CD8-positive, alpha-beta memory T cell (primary cell): ENCODE measurements around the gene AJAP1. TPM values are rescaled to one million over a fixed set of nuclear protein-coding genes. Genes with fewer than 3 reads are reported as not detected.

Source experiments
- CTCF ChIA-PET: fragments of 350-600 bp; sonication (Branson Sonifier 250); formaldehyde crosslinking; loops from one replicate; lab custom pipeline; 2021; ENCODE audit warnings: antibody characterized with exemption; lab: Charles Lee
- POLR2A ChIA-PET: fragments of 350-600 bp; sonication (Branson Sonifier 250); formaldehyde crosslinking; loops from one replicate; lab custom pipeline; 2021; ENCODE audit warnings: antibody characterized with exemption; lab: Charles Lee
- DNase-seq, 5 donors: peaks; one replicate each; pipeline versions ENCODE4 v3.0.0 to v3.0.0-alpha.2; 2020 to 2022; ENCODE audit warnings: mixed read lengths in 1 of 5
- H3K27ac ChIP-seq: one replicate; pipeline ENCODE4 v1.7.0; 2013; ENCODE audit warnings: low read depth, mild to moderate bottlenecking, low read length, moderate library complexity
- H3K27me3 ChIP-seq: 2 replicates; pipeline ENCODE4 v1.7.0; 2013; ENCODE audit warnings: low read length, mild to moderate bottlenecking; ENCODE audit not compliant: insufficient read depth, poor library complexity, severe bottlenecking
- H3K36me3 ChIP-seq: 2 replicates; pipeline ENCODE4 v1.7.0; 2013; ENCODE audit warnings: mild to moderate bottlenecking, low read length, moderate library complexity; ENCODE audit not compliant: insufficient read depth
- H3K4me1 ChIP-seq: 2 replicates; pipeline ENCODE4 v1.7.0; 2013; ENCODE audit warnings: mild to moderate bottlenecking, low read length, moderate library complexity; ENCODE audit not compliant: insufficient read depth
- H3K4me3 ChIP-seq: 2 replicates; pipeline ENCODE4 v1.7.0; 2013; ENCODE audit warnings: mild to moderate bottlenecking, low read length
- H3K9me3 ChIP-seq: 2 replicates; pipeline ENCODE4 v1.7.0; 2013; ENCODE audit warnings: mild to moderate bottlenecking, low read length
- H3K27ac Mint-ChIP-seq, 8 donors: one replicate each; pipeline ENCODE4 v1.8.0; 2020 to 2021; ENCODE audit warnings: mixed read lengths in 8 of 8, mild to moderate bottlenecking in 6 of 8, inconsistent platforms in 3 of 8, moderate library complexity in 3 of 8
- H3K27me3 Mint-ChIP-seq, 2 donors: one replicate each; pipeline ENCODE4 v1.8.0; 2020 to 2021; ENCODE audit warnings: mixed read lengths in 2 of 2, mild to moderate bottlenecking in 1 of 2, moderate library complexity in 1 of 2
- H3K36me3 Mint-ChIP-seq, 3 donors: one replicate each; pipeline ENCODE4 v1.8.0; 2020 to 2021; ENCODE audit warnings: mixed read lengths in 3 of 3, inconsistent platforms in 1 of 3, mild to moderate bottlenecking in 1 of 3
- H3K4me1 Mint-ChIP-seq, 3 donors: one replicate each; pipeline ENCODE4 v1.8.0; 2020 to 2021; ENCODE audit warnings: mixed read lengths in 3 of 3, inconsistent platforms in 1 of 3, mild to moderate bottlenecking in 1 of 3
- H3K4me3 Mint-ChIP-seq, 7 donors: one replicate each; pipeline ENCODE4 v1.8.0; 2020 to 2021; ENCODE audit warnings: mixed read lengths in 7 of 7, mild to moderate bottlenecking in 6 of 7, moderate library complexity in 4 of 7, inconsistent platforms in 2 of 7
- H3K9me3 Mint-ChIP-seq, 5 donors: one replicate each; pipeline ENCODE4 v1.8.0; 2020 to 2022; ENCODE audit warnings: mixed read lengths in 5 of 5, mild to moderate bottlenecking in 3 of 5, moderate library complexity in 2 of 5, inconsistent platforms in 1 of 5
- polyA plus RNA-seq: library from polyadenylated mRNA; unstranded; fragments of 300-500 nt; fragmentation: Illumina TruSeq; gene quantifications from one replicate; pipeline ENCODE4 v1.2.3, GENCODE V29; 2021
- total RNA-seq, 2 experiments: library from RNA; stranded (reverse); gene quantifications; one replicate each; pipeline ENCODE4 v1.2.3, GENCODE V29; 2021

AJAP1 gene
- total and polyA plus RNA-seq, 3 experiments from 2014 or later: not detected

DNA sequence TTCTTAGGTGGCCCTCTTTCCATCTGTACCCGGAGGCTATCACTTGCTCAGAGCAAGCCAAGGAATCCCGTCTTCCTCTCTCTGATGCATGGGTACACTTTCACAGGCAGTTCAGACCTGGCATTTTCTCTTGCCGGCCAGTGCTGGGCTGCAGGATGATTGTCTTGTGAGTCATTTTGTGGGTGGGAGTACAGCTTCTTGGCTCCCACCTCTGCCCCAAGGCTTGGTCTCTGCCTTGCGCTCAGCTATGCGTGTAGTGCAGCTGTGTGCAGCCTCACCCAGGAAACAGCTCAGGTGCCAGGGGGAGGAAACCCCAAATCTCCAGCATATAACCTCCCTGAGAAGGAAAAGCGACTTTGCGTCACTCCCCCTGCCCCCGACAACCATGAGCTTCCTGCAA is 3.9 kb upstream of the AJAP1 start:
- ChIA-PET CTCF (no interaction called here), POLR2A (no interaction called here)
- no peaks in the 10 kb centered on the region for H3K36me3 ChIP-seq
- Mint-ChIP-seq H3K27ac (no peak overlapping the region), H3K36me3 (no peaks in the 10 kb centered on the region), H3K4me1 (no peaks in the 10 kb centered on the region), H3K4me3 (no peak overlapping the region), H3K27me3 (peaks cover 7 to 13% of the 10 kb centered on the region in 2 donors), H3K9me3 (no peaks in the 10 kb centered on the region)
- H3K4me1 ChIP-seq: no peaks in the 10 kb centered on the region
- H3K27me3 ChIP-seq: peaks cover 7% of the 10 kb centered on the region
- H3K27ac ChIP-seq: no peak overlapping the region
- no peaks in the 10 kb centered on the region for H3K9me3 ChIP-seq
- DNase-seq: no peak
- no peak overlapping the region for H3K4me3 ChIP-seq

DNA sequence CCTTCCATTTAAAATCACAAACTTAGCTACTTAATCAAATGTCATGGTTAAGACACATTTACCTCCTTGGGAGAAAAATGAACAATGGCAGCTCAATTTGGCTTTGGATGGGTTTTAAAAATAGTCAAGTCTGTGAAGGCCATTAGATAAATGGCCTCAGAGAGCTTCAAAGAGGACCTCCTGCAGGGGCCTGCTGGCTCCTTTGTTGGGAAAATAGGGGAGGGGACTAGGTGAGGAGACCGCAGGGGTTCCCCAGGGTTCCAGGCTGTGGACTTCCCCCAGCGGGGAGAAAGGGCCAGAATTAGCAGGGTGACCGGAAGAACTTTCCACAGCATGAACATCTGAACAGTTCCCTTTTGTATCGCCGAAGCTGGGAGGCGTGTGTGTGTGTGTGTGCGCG is 3.4 kb upstream of the AJAP1 start:
- H3K36me3 Mint-ChIP-seq: no peaks in the 10 kb centered on the region
- H3K27me3 Mint-ChIP-seq: peaks cover 3 to 13% of the 10 kb centered on the region in 2 donors
- no peak overlapping the region for H3K27ac Mint-ChIP-seq
- ChIA-PET CTCF (no interaction called here), POLR2A (no interaction called here)
- DNase-seq: no peak
- no peaks in the 10 kb centered on the region for H3K4me1 ChIP-seq
- H3K4me1 Mint-ChIP-seq: no peaks in the 10 kb centered on the region
- no peaks in the 10 kb centered on the region for H3K9me3 Mint-ChIP-seq
- no peak overlapping the region for H3K4me3 Mint-ChIP-seq
- no peak overlapping the region for H3K4me3 ChIP-seq
- no peaks in the 10 kb centered on the region for H3K9me3 ChIP-seq
- peaks cover 7% of the 10 kb centered on the region for H3K27me3 ChIP-seq
- H3K27ac ChIP-seq: no peak overlapping the region
- no peaks in the 10 kb centered on the region for H3K36me3 ChIP-seq

DNA sequence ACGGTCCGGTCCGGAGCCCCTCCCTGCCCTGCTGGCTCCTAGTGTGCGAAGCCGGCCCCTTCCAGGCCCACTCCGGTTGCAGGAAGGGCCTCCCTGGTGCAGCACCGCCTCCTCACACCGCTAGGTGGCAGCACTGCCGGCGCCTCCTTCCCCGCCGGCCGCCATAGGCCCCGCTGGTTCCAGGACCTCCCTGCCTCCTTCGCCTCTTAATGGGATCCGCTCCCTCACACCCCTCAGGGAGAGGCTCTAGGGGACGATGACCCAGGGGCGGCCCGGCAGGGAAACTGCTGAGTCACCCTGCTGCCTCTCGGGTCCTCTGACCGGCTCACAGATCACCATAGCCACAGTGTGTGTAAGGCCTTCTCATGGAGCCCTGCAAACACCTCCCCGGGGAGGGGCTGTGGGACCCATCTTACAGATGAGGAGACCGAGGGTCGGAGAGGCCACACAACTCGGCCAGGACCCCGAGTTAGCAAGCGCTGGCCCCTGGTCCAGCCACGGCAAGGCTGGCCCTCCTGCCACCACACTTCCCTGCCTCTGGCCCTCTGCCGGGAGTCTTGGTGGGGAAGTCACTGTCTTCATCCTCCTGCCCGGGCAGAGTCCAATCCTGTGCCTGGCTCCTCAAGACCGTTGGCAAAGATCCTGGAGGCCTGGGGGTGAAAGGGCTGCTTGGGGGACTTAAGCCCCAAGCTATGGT is 1.6 kb upstream of the AJAP1 start:
- no peak overlapping the region for H3K4me3 ChIP-seq
- Mint-ChIP-seq H3K36me3 (no peaks in the 10 kb centered on the region), H3K9me3 (no peaks in the 10 kb centered on the region), H3K27me3 (peaks cover 21 to 23% of the 10 kb centered on the region in 2 donors), H3K27ac (no peak overlapping the region), H3K4me1 (peaks cover 6 to 10% (median 6%) of the 10 kb centered on the region in 3 donors), H3K4me3 (peak overlapping the region in 1 of 7 donors; percentile 12)
- no peaks in the 10 kb centered on the region for H3K4me1 ChIP-seq
- no peaks in the 10 kb centered on the region for H3K36me3 ChIP-seq
- peak; percentile 25 to 54 (median 38) for DNase-seq
- peaks cover 7% of the 10 kb centered on the region for H3K27me3 ChIP-seq
- ChIA-PET POLR2A (no interaction called here), CTCF (interaction anchor here (1.0 kb wide), 1 partner anchor 79 kb away, joined by 3 read pairs; no protein-coding TSS in a partner anchor)
- no peak overlapping the region for H3K27ac ChIP-seq
- H3K9me3 ChIP-seq: no peaks in the 10 kb centered on the region

DNA sequence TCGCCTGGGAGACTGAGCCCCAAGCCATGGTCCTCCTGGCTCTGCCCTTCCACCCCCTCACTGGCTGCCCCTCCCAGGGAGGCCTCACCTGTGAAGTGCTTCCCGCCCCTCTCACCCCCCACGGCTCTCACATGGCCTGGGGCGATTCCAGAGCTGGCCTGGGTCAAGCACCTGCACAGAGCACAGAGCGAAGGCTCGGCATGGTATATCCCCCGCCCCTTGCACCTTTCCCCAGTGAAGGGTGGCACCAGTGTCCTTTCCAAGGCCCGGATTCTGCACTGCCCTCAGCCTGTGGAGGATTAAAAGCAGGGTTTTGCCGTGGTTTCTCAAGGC is 1.1 kb upstream of the AJAP1 start:
- peaks cover 7% of the 10 kb centered on the region for H3K27me3 ChIP-seq
- POLR2A ChIA-PET: no interaction called here

DNA sequence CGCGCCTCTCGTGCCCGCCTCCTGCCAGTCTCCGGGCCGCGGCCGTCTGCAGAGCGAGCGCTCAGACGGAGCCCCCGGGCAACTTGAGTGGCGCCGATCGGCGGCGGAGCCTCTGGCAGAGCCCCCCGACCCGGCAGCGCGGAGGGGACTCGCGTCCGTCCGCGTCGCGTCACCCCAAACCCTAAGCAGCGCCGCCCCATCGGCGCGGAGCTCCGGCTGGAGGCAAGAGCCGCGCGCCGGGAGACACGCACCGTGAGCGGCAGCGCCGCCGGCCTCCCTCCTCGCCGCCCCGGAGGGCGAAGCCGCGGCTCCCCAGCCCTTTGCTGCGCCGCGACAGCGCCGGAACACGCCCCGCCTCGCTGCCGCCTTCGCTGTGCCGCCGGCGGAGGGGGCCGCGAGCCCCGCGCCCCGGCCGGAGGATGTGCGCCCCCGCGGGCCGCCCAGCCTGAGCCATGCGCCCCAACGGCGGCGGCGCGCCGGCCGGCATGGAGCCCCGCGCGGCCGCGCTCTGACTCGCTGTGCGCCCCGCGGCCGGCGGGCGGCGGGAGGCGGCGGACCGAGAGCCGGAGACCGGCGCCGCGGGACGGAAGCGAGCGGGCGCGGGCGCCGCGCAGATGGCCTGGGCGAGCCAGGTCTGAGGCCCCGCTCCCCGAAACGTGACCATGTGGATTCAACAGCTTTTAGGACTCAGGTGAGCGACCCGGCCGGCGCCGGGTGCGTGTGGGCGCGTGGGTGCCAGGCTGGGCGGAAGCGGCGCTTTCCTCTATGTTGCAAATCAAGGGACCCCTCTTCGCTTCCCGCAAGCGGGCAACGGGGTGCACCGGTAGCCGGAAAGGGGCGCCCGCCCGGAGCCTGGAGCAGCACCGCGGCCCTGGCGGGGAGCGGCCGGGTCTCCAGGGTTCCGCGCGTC is 610 bp downstream of the AJAP1 start:
- H3K27me3 ChIP-seq: peaks cover 7% of the 10 kb centered on the region
- POLR2A ChIA-PET: no interaction called here

More for the DNA sequence above, 1.1 kb upstream of the AJAP1 start:
- no peak overlapping the region for H3K4me3 Mint-ChIP-seq
- H3K4me1 ChIP-seq: no peaks in the 10 kb centered on the region
- H3K9me3 ChIP-seq: no peaks in the 10 kb centered on the region
- no peak overlapping the region for H3K27ac ChIP-seq
- no peaks in the 10 kb centered on the region for H3K36me3 Mint-ChIP-seq
- no peak overlapping the region for H3K27ac Mint-ChIP-seq
- H3K4me1 Mint-ChIP-seq: peaks cover 6 to 10% (median 6%) of the 10 kb centered on the region in 3 donors
- peaks cover 25 to 26% of the 10 kb centered on the region in 2 donors for H3K27me3 Mint-ChIP-seq
- H3K9me3 Mint-ChIP-seq: no peaks in the 10 kb centered on the region
- H3K36me3 ChIP-seq: no peaks in the 10 kb centered on the region
- CTCF ChIA-PET: interaction anchor here (1.0 kb wide), 1 partner anchor 79 kb away, joined by 3 read pairs; no protein-coding TSS in a partner anchor
- no peak overlapping the region for H3K4me3 ChIP-seq
- DNase-seq: no peak

DNA sequence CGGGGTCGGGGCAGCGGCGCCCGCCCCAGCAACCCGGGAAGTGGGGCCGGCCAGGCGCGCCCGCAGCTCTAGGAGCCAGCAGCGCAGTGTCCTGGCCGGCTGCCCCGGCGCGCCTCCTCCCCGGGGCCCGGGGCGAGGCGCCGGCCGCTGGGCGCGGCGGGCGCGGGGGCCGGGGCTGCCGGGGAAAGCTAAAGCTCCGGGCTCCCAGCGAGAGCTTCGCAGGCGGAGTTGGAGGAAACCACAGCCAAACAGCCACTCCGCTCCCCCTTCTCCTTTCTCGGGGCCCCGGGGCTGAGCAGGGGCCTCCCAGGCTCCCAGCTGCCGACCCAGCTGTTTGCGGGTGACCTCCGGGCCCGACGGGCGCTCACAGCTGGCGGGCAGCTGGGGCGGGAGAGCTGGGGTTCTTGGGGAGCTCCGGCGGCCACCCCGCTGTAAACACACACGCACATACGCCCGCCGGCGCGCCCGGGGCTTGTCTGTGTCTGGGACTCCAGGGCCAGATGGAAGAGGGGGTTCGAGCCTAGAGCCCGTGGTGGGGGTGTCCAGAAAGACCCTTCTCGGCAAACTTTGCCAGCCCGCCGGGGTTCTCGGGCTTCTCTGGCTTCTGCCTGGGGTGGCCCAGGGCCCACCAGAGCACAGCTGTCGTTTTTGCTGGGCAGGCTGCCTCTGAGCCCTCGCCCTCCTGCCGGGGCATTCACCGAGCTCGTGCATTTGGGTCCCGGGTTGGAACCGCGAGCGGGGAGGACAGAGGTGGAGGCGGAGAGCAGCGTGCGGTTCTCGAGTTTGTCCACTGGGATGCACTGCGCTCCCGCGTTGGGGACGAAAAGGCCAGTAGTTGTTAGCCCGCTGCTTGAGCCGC is 1.5 kb downstream of the AJAP1 start:
- ChIA-PET POLR2A (no interaction called here), CTCF (no interaction called here)
- Mint-ChIP-seq H3K9me3 (no peaks in the 10 kb centered on the region), H3K36me3 (no peaks in the 10 kb centered on the region), H3K4me3 (no peak overlapping the region), H3K4me1 (peaks cover 6 to 10% (median 6%) of the 10 kb centered on the region in 3 donors), H3K27me3 (peaks cover 36 to 47% of the 10 kb centered on the region in 2 donors), H3K27ac (no peak overlapping the region)
- DNase-seq: no peak
- no peaks in the 10 kb centered on the region for H3K9me3 ChIP-seq
- peaks cover 7% of the 10 kb centered on the region for H3K27me3 ChIP-seq
- H3K27ac ChIP-seq: no peak overlapping the region
- H3K36me3 ChIP-seq: no peaks in the 10 kb centered on the region
- no peak overlapping the region for H3K4me3 ChIP-seq
- H3K4me1 ChIP-seq: no peaks in the 10 kb centered on the region

More for the DNA sequence above, 610 bp downstream of the AJAP1 start:
- H3K4me1 ChIP-seq: no peaks in the 10 kb centered on the region
- H3K9me3 Mint-ChIP-seq: no peaks in the 10 kb centered on the region
- H3K4me3 Mint-ChIP-seq: no peak overlapping the region
- H3K27ac Mint-ChIP-seq: no peak overlapping the region
- no peaks in the 10 kb centered on the region for H3K36me3 ChIP-seq
- H3K9me3 ChIP-seq: no peaks in the 10 kb centered on the region
- no peak overlapping the region for H3K4me3 ChIP-seq
- peaks cover 6 to 10% (median 6%) of the 10 kb centered on the region in 3 donors for H3K4me1 Mint-ChIP-seq
- H3K27me3 Mint-ChIP-seq: peaks cover 37 to 38% of the 10 kb centered on the region in 2 donors
- no peak overlapping the region for H3K27ac ChIP-seq
- H3K36me3 Mint-ChIP-seq: no peaks in the 10 kb centered on the region
- DNase-seq: no peak
- CTCF ChIA-PET: no interaction called here

DNA sequence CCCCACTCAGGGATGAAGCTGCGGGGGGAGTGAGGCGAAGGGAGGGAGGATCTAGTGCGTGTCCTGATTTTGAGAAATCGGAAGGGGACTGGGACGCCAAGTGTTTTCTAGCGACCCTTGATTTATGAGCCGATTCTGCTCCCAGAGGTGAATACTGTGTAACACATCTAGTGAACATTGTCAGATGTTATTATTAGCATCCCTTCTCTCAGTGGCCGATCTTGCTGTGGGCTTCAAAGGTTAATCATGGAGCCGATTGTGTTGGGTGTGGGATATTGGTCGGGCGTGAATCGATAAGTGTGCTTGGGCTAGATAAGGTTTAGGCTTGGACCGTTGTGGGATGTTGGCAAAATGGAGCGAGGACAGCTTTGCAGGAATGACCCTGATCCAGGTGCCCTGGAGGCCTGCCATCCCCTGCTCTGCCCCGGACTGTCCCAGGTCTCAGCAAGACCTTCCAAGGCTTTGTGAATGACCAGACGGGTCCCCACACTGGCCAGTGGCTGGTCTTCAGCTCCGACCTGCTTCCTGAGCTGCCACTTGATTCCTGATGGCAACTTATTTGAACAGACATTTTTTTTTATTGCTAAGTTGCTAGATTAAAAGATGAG is 2.2 kb downstream of the AJAP1 start:
- Mint-ChIP-seq H3K4me1 (peaks cover 6 to 10% (median 6%) of the 10 kb centered on the region in 3 donors), H3K9me3 (no peaks in the 10 kb centered on the region), H3K36me3 (no peaks in the 10 kb centered on the region), H3K27ac (peak overlapping the region in 1 of 8 donors; percentile 1), H3K27me3 (peaks cover 32 to 47% of the 10 kb centered on the region in 2 donors), H3K4me3 (no peak overlapping the region)
- H3K4me1 ChIP-seq: no peaks in the 10 kb centered on the region
- no peaks in the 10 kb centered on the region for H3K36me3 ChIP-seq
- ChIA-PET CTCF (no interaction called here), POLR2A (no interaction called here)
- H3K9me3 ChIP-seq: no peaks in the 10 kb centered on the region
- H3K27ac ChIP-seq: no peak overlapping the region
- H3K27me3 ChIP-seq: peaks cover 7% of the 10 kb centered on the region
- no peak for DNase-seq
- H3K4me3 ChIP-seq: no peak overlapping the region
